Airway epithelial cell (primary cell): ENCODE results near the gene AGBL5. TPM values are rescaled to one million over a fixed set of nuclear protein-coding genes. Genes with fewer than 3 reads are reported as not detected.

Source experiments
- total RNA-seq: library from RNA; depleted of rRNA; stranded (reverse); fragments of >200 nt; gene quantifications from 2 replicates; pipeline ENCODE4 v1.2.3, GENCODE V29; 2015

The AGBL5 gene, protein sequence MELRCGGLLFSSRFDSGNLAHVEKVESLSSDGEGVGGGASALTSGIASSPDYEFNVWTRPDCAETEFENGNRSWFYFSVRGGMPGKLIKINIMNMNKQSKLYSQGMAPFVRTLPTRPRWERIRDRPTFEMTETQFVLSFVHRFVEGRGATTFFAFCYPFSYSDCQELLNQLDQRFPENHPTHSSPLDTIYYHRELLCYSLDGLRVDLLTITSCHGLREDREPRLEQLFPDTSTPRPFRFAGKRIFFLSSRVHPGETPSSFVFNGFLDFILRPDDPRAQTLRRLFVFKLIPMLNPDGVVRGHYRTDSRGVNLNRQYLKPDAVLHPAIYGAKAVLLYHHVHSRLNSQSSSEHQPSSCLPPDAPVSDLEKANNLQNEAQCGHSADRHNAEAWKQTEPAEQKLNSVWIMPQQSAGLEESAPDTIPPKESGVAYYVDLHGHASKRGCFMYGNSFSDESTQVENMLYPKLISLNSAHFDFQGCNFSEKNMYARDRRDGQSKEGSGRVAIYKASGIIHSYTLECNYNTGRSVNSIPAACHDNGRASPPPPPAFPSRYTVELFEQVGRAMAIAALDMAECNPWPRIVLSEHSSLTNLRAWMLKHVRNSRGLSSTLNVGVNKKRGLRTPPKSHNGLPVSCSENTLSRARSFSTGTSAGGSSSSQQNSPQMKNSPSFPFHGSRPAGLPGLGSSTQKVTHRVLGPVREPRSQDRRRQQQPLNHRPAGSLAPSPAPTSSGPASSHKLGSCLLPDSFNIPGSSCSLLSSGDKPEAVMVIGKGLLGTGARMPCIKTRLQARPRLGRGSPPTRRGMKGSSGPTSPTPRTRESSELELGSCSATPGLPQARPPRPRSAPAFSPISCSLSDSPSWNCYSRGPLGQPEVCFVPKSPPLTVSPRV
- total RNA-seq, result 19.3 and 23.4 TPM in 2 replicates

GRCh38 chr2:27050996-27051901 lies at the start of gene AGBL5:
AGBL5 (plus strand) TSS chr2:27051668; CDS start chr2:27052959, 1,291 bp downstream.

DNA sequence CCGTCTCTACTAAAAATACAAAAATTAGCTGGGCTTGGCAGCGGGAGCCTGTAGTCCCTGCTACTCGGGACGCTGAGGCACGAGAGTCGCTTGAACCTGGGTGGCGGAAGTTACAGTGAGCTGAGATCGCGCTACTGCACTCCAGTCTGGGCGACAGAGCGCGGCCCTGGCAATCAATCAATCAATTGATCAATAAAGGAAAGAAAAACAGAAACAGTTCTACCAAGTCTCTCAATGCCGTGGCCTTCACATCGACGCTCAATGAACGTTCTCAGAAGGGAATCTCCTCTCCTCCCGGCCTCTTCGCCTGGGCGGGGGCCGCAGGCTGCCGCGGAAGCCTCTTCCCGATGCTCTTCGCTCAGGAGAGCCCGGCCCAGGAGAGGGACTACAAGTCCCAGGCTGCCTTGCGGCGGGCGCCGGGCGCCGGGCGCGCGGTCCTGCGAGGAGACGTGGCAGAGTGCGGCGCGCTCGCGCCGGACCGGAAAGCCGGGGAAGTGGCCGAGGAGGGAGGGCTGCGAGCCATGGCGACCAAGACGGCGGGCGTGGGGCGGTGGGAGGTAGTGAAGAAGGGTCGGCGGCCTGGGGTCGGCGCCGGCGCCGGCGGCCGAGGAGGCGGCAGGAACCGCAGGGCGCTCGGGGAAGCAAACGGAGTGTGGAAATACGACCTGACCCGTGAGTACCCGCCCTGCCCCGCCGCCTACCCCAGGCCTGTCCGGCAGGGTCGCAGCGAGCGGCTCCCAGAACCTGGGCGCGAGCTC lies 18.8 kb upstream of the AGBL5 start, which contains the start of gene TMEM214:
TMEM214 (plus strand) TSS at position 471 of the 758 bp plus-strand sequence; CDS start at position 522, 51 bp downstream.

DNA sequence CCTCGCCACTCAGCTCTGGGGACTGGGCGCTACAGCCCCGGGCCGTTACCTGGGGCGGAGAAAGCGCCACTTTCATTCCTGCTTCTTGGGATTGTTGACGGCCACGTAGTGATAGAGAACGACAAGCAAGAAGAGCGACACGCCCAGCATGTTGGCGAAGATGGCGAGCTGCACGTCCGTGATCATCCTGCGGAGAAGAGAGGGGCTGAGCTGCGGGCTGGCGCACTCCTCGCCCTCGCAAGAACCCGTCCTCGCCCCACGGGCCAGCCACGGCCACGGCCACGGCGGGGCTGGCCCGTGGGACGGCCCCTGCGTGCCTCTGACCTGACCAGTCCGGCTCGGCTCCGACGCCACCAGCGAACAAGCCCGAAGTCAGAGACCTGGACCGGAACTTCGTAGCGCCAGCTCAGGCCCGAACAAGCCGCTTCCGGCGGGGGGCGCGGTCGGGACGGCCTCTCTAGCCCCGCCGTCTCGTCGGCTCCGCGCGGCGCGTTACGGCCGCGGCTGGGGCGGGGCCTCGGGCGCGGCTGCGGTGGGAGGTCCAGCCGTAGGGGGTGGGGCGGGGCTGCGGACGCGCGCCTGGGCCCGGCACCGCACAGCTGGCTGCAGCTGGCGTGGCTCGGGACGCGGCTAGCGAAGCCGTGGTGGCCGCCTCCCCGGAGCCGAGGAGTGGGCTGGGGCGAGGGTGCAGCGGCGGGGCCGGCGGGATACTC lies 20.0 kb downstream of the AGBL5 start, which contains the start of gene OST4:
OST4 (minus strand) TSS at position 378 of the 713 bp plus-strand sequence.

DNA sequence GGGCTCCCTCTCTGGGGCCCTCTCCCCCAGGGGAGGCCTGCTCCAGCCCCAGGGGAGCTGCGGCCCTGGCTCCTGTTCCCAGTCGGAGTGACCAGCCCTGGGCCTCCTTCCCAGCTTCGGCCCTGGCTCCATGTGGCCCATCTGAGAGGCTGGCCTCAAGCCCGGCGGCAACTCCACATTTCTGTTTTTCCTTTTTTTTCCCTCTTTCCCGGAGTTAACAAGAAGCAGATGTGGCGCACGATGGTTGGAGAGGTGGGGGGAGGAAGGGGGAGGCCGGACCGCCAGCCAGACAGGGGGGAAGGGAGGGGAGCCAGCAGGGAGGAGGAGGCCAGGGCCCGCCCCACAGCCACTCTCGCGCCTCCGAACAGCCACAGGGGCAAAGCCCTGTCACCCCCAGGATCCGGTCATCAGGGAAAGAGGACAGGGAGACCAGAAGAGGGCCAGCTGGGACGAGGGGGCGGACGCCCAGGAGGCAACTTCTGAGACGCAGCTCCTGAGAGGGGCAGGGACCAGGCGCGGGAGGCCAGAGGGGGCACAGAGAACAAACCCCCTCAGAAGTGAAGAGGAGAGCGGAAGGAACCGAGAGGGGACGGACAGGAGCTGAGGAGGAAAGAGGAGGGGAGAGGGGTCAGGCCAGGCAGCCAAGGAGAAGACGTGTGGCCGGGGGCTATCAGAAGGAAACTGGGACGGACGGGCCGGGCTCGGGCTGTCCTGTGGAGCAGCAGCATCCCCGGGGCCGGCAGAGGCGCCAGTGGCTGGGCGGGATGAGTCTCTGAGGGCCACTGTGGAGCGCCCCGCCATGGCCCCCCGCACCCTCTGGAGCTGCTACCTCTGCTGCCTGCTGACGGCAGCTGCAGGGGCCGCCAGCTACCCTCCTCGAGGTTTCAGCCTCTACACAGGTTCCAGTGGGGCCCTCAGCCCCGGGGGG lies 27.1 kb downstream of the AGBL5 start, which contains the start of gene EMILIN1:
EMILIN1 (plus strand) TSS at position 349 of the 928 bp plus-strand sequence; CDS start at position 800, 451 bp downstream.

GRCh38 chr2:27086724-27087593 lies 35.5 kb downstream of the AGBL5 start, which contains the start of gene KHK:
KHK (plus strand) TSS chr2:27086772; CDS start chr2:27087260, 488 bp downstream.

GRCh38 chr2:27118525-27119329 lies 67.3 kb downstream of the AGBL5 start, which contains the start of gene CGREF1:
CGREF1 (minus strand) TSS chr2:27119128; CDS start chr2:27104366, 14,762 bp downstream.

Other genes with a start within 250 kb of the AGBL5 start
- gene DPYSL5, start 203.5 kb upstream of the AGBL5 start, total RNA-seq, result not detected in 2 replicates
- 3.9 and 5.8 TPM in 2 replicates for gene MAPRE3, start 81.0 kb upstream of the AGBL5 start, total RNA-seq
- 22.2 and 28.2 TPM in 2 replicates for gene TMEM214, start 18.7 kb upstream of the AGBL5 start, total RNA-seq
- gene OST4, start 20.0 kb downstream of the AGBL5 start, total RNA-seq, result 257 and 386 TPM in 2 replicates
- gene EMILIN1, start 26.9 kb downstream of the AGBL5 start, total RNA-seq, result 5.8 and 6.1 TPM in 2 replicates
- gene KHK, start 35.1 kb downstream of the AGBL5 start, total RNA-seq, result 2.2 and 4.6 TPM in 2 replicates
- 0.70 and 3.2 TPM in 2 replicates for gene CGREF1, start 67.5 kb downstream of the AGBL5 start, total RNA-seq
- gene ABHD1, start 72.1 kb downstream of the AGBL5 start, total RNA-seq, result not detected in 2 replicates
- 59.9 and 68.1 TPM in 2 replicates for gene PREB, start 83.0 kb downstream of the AGBL5 start, total RNA-seq
- gene PRR30, start 87.7 kb downstream of the AGBL5 start, total RNA-seq, result not detected in 2 replicates
- not detected in 2 replicates for gene TCF23, start 97.3 kb downstream of the AGBL5 start, total RNA-seq
- gene ATRAID, start 160.4 kb downstream of the AGBL5 start, total RNA-seq, result 120 and 148 TPM in 2 replicates
- gene SLC5A6, start 160.6 kb downstream of the AGBL5 start, total RNA-seq, result 29.6 and 40.1 TPM in 2 replicates
- 43.7 and 51.4 TPM in 2 replicates for gene CAD, start 165.7 kb downstream of the AGBL5 start, total RNA-seq
- gene SLC30A3, start 211.4 kb downstream of the AGBL5 start, total RNA-seq, result not detected in 2 replicates
- gene DNAJC5G, start 223.8 kb downstream of the AGBL5 start, total RNA-seq, result not detected in 2 replicates
- not detected in 2 replicates for gene TRIM54, start 230.8 kb downstream of the AGBL5 start, total RNA-seq